Bronchial epithelial cell (primary cell): ENCODE results near the gene CPSF4L. TPM values are rescaled to one million over a fixed set of nuclear protein-coding genes. Genes with fewer than 3 reads are reported as not detected.
"Not testable (repeated sequence)": the region's sequence is repeated elsewhere in the genome, so short reads cannot be mapped to it uniquely, and the experiment has no call there.

Experiments used
- DNase-seq: peaks from one replicate; pipeline ENCODE4 v3.0.0-alpha.2; 2010; ENCODE audit warnings: low read depth
- FAIRE-seq: peaks from 2 replicates; lab custom pipeline; 2011; peaks lifted over from hg19 to GRCh38; lab: Jason Lieb, UNC
- H3K27me3 ChIP-seq: 2 replicates; pipeline ENCODE4 v1.5.1; 2011; ENCODE audit warnings: low read length; ENCODE audit not compliant: control insufficient read depth, insufficient read depth
- H3K36me3 ChIP-seq: 2 replicates; pipeline ENCODE4 v1.5.1; 2011; ENCODE audit warnings: low read length; ENCODE audit not compliant: control insufficient read depth, insufficient read depth
- H3K4me3 ChIP-seq: 2 replicates; pipeline ENCODE4 v1.5.1; 2011; ENCODE audit warnings: mild to moderate bottlenecking, low read depth, low read length, control low read depth
- total RNA-seq: library from RNA; depleted of rRNA; stranded (reverse); fragments of >200 nt; gene quantifications from 2 replicates; pipeline ENCODE4 v1.2.1, GENCODE V29; 2014
- TF ChIP-seq, protein P1 (sequence below): IDR thresholded peaks from 2 replicates; pipeline ENCODE4 v1.5.1; 2011; ENCODE audit warnings: mild to moderate bottlenecking, moderate library complexity, low read length, control low read depth, inconsistent platforms; ENCODE audit not compliant: insufficient read depth, severe bottlenecking

The CPSF4L gene
- total RNA-seq, 1 donor from 2014 or later, result not detected

DNA sequence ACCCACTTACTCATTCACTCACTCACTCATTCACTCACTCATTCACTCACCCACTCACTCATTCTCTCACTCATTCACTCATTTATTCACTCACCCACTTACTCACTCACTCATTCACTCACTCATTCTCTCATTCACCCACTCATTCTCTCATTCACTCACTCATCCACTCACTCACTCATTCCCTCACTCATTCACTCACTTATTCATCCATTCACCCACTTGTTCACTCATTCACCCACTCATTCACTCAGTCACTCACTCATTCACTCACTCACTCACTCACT, 7.6 kb upstream of the CPSF4L start:
- TF ChIP-seq, protein P1, sequence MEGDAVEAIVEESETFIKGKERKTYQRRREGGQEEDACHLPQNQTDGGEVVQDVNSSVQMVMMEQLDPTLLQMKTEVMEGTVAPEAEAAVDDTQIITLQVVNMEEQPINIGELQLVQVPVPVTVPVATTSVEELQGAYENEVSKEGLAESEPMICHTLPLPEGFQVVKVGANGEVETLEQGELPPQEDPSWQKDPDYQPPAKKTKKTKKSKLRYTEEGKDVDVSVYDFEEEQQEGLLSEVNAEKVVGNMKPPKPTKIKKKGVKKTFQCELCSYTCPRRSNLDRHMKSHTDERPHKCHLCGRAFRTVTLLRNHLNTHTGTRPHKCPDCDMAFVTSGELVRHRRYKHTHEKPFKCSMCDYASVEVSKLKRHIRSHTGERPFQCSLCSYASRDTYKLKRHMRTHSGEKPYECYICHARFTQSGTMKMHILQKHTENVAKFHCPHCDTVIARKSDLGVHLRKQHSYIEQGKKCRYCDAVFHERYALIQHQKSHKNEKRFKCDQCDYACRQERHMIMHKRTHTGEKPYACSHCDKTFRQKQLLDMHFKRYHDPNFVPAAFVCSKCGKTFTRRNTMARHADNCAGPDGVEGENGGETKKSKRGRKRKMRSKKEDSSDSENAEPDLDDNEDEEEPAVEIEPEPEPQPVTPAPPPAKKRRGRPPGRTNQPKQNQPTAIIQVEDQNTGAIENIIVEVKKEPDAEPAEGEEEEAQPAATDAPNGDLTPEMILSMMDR, result no peak
- H3K36me3 ChIP-seq, result no peaks in the 10 kb centered on the region
- FAIRE-seq (no peak), DNase-seq (no peak)
- no peak overlapping the region for H3K4me3 ChIP-seq
- no peaks in the 10 kb centered on the region for H3K27me3 ChIP-seq

DNA sequence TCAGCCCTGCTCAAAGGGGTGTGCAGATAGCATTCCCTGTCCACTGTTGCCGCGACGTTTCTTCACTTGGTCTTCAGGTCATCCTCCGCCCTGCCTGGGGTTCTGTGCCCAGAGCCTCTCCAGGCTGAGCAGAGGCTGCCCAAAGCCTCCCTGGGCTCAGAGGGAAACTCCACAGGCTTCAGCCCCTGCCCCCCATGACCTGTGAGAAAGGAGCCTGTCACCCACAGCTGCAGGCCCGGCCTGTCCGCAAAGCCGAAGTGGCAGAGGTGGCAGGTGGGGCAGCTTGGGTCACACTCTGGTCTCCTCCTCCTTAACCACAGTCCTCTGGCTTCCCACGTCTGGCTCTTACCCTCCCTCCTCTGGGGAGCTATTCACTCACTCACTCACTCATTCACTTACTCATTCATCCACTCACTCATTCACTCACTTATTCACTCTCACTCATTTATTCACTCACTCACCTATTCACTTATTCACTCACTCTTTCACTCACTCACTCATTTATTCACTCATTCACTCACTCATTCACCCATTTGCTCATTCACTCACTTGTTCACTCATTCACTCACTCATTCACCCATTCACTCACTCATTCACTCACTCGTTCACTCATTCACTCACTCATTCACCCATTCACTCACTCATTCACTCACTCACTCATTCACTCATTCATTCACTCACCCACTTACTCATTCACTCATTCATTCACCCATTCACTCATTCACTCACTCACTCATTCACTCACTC, 7.1 kb upstream of the CPSF4L start:
- Histone ChIP-seq H3K4me3 (no peak overlapping the region), H3K27me3 (no peaks in the 10 kb centered on the region), H3K36me3 (no peaks in the 10 kb centered on the region)
- DNase-seq, result no peak
- TF ChIP-seq, protein P1, result no peak
- FAIRE-seq, result no peak

DNA sequence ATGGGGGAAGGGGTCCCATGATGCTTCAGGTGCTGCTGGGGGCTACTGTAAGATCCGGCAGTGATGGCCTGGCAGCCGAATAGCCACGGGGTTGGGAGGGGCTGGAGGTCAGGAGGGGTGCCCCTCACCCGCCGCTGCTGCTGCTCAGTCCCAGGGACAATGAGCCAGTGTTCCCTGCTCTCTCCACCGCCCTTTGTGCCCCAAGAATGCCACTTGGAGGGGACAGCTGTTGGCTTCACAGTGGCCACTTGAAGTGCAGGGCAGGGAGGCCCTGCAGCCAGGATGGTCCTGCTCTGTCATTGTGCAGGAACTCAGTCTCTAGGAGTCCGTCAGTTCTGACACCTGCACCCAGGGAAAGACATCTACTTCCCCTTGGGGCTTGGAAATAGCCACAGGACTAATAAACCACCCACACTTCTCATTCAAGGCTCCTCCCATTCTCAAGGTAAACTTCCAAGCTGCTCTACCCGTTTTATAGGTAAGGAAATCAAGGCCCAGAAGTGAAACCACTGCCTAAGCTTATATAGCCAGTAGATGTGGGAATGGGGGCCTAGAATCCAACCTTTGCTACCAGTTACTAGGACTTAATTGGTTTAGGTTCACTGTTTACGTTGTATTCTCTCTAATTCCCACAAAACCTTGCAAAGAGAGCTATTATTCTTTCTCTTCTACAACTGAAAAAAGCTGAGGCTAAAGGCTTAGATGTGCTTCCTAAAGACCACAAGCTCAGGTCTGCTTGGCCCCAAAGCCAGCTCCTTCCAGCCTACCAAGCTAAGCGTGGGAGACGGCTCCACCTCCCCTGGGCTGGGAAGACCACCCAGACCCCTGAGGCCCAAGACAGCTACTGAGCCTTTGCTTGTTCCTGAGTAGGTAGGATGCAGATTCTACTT, 6.2 kb upstream of the CPSF4L start:
- Histone ChIP-seq H3K4me3 (no peak overlapping the region), H3K36me3 (no peaks in the 10 kb centered on the region), H3K27me3 (no peaks in the 10 kb centered on the region)
- no peak for FAIRE-seq
- no peak for DNase-seq
- TF ChIP-seq, protein P1, result no peak

DNA sequence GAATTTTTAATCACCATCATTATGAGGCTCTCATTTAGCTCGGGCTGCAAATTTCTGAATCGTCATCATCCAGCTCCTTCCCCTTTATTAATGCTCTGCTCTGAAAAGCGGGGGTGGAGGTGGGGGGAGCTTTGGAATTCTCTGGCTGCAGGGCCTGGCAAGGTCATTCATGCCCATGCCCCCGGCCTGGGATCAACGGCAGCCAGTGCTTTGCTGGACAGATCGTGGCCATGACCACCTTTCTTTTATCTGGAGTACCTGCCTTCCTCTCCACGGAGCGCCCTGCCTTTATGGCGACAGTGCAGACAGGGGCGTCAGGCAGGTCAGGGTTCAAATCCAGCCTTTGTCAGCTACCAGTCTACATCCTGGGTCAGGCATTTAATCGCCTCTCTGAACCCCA, 5.1 kb upstream of the CPSF4L start:
- TF ChIP-seq, protein P1, result no peak
- no peak overlapping the region for H3K4me3 ChIP-seq
- H3K27me3 ChIP-seq, result no peaks in the 10 kb centered on the region
- no peaks in the 10 kb centered on the region for H3K36me3 ChIP-seq
- FAIRE-seq (no peak), DNase-seq (no peak)

DNA sequence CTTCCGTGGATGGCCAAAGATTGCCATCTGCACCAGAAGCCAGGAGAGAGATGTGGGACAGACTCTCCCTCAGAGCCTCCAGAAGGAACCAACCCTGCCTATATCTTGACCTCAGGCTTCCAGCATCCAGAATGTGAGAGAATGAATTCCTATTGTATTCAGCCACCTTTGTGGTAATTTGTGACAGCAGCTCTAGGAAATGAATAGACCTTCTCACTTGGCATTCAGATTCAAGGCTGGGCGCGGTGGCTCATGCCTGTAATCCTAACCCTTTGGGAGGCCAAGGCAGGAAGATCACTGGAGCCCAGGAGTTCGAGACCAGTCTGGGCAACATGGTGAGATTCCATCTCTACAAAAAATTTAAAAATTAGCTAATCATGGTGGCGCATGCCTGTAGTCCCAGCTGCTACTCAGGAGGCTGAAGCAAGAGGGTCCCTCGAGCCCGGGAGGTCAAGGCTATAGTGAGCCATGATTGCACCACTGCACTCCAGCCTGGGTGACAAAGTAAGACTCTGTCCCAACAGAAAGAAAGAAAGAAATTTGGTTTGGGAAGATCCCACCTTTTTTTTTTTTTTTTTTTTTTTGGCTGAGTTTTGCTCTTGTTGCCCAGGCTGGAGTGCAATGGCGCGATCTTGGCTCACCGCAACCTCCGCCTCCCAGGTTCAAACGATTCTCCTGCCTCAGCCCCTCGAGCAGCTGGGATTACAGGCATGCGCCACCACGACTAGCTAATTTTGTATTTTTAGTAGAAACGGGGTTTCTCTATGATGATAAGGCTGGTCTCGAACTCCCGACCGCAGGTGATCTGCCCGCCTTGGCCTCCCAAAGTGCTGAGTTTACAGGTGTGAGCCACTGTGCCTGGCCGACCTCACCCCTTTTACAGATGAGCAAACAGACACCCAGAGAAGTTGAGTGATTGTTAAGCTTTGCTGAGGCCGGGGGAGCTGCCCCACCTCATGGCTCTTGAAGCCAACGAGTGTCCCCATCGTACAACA, 4.3 kb upstream of the CPSF4L start:
- DNase-seq (no peak), FAIRE-seq (no peak)
- Histone ChIP-seq H3K36me3 (no peaks in the 10 kb centered on the region), H3K27me3 (no peaks in the 10 kb centered on the region), H3K4me3 (no peak overlapping the region)
- TF ChIP-seq, protein P1, result no peak

DNA sequence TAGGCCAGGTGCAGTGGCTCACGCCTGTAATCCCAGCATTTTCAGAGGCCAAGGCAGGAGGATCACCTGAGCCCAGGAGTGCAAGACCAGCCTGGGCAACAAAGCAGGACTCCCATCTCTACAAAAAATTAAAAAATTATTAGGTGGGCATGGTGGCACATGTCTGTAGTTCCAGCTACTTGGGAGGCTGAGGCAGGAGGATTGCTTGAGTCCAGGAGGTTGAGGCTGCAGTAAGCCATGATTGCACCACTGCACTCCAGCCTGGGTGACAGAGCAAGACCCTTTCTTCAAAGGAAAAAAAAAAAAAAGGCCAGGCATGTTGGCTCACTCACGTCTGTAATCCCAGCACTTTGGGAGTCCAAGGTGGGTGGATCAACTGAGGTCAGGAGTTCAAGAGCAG, 2.8 kb upstream of the CPSF4L start:
- FAIRE-seq, DNase-seq, H3K27me3 ChIP-seq, H3K36me3 ChIP-seq, H3K4me3 ChIP-seq: not testable (repeated sequence)
